KMS-11 (cell line): Measurements from ENCODE around the gene UMPS.
A peak's percentile ranks its signal among the peaks of the same experiment; 100 is the strongest.

Experiments
- H2AFZ ChIP-seq: fragments of 200-600 bp; sonication (generic); 2 replicates; pipeline ENCODE4 v1.6.1; 2016; ENCODE audit warnings: antibody characterized with exemption, mixed run types, low read depth
- H3K27ac ChIP-seq: fragments of 200-600 bp; sonication (generic); 2 replicates; pipeline ENCODE4 v1.6.1; 2016; ENCODE audit warnings: mild to moderate bottlenecking, mixed run types
- H3K27me3 ChIP-seq: fragments of 200-600 bp; sonication (generic); 2 replicates; pipeline ENCODE4 v1.6.1; 2017; ENCODE audit warnings: mild to moderate bottlenecking, low read depth, mixed run types, moderate library complexity; ENCODE audit not compliant: insufficient read depth
- H3K36me3 ChIP-seq: fragments of 200-600 bp; sonication (generic); 2 replicates; pipeline ENCODE4 v1.6.1; 2017; ENCODE audit warnings: mild to moderate bottlenecking, mixed run types; ENCODE audit not compliant: insufficient read depth
- H3K4me1 ChIP-seq: fragments of 200-600 bp; sonication (generic); 2 replicates; pipeline ENCODE4 v1.6.1; 2016; ENCODE audit warnings: mild to moderate bottlenecking, low read depth, mixed run types; ENCODE audit not compliant: poor library complexity, severe bottlenecking
- H3K4me2 ChIP-seq: fragments of 200-600 bp; sonication (generic); 2 replicates; pipeline ENCODE4 v1.7.0; 2016; ENCODE audit warnings: mild to moderate bottlenecking, mixed run types
- H3K4me3 ChIP-seq: fragments of 200-600 bp; sonication (generic); IDR thresholded peaks from 2 replicates; pipeline ENCODE4 v1.6.1; 2017; ENCODE audit warnings: low read depth, low read length, mixed read lengths; ENCODE audit not compliant: insufficient read depth
- H3K79me2 ChIP-seq: fragments of 200-600 bp; sonication (generic); 2 replicates; pipeline ENCODE4 v1.6.1; 2016; ENCODE audit warnings: low read depth, mixed run types; ENCODE audit not compliant: insufficient read depth
- H3K9ac ChIP-seq: fragments of 200-600 bp; sonication (generic); 2 replicates; pipeline ENCODE4 v1.6.1; 2016; ENCODE audit warnings: mild to moderate bottlenecking, mixed run types
- H4K20me1 ChIP-seq: fragments of 200-600 bp; sonication (generic); 2 replicates; pipeline ENCODE4 v1.6.1; 2016; ENCODE audit warnings: mild to moderate bottlenecking, mixed run types; ENCODE audit not compliant: insufficient read depth
- TF ChIP-seq, protein P1 (sequence below): fragments of 200-600 bp; sonication (generic); conservative IDR thresholded peaks from 2 replicates; pipeline ENCODE4 v1.6.1; 2017; ENCODE audit warnings: low read depth, mild to moderate bottlenecking, antibody characterized with exemption, low read length, moderate library complexity, mixed read lengths

The UMPS gene

DNA sequence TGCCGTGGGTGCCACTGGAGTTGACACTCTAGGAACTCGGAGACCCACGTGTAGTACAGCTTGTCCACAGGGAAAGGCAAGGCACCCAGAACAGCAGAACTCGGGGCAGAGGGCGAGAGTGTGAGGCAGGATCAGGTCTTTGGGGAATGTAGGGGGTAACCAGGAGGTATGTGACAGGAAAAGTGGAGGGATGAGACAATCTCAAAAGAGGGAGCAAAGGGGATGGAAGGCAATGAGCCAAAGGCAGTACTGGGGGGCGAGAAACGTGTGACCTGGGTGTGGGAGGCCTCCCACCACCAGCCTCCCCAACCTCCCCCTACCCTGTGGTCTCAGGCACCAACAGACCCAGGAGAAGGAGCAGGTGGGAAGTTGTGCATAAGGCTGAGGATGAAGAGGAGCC lies 48.9 kb downstream of the UMPS start:
- no peak overlapping the region for H3K4me2 ChIP-seq
- H3K9ac ChIP-seq, result no peak overlapping the region
- H3K27ac ChIP-seq, result no peak overlapping the region
- no peaks in the 10 kb centered on the region; the same call in 1 of the 2 replicates for H3K36me3 ChIP-seq
- H3K4me1 ChIP-seq, result peaks cover 97% of the 10 kb centered on the region
- H3K4me3 ChIP-seq, result no peak overlapping the region
- peaks cover 9% of the 10 kb centered on the region; the same call in 1 of the 2 replicates for H3K79me2 ChIP-seq
- no peak overlapping the region for H2AFZ ChIP-seq
- TF ChIP-seq, protein P1, sequence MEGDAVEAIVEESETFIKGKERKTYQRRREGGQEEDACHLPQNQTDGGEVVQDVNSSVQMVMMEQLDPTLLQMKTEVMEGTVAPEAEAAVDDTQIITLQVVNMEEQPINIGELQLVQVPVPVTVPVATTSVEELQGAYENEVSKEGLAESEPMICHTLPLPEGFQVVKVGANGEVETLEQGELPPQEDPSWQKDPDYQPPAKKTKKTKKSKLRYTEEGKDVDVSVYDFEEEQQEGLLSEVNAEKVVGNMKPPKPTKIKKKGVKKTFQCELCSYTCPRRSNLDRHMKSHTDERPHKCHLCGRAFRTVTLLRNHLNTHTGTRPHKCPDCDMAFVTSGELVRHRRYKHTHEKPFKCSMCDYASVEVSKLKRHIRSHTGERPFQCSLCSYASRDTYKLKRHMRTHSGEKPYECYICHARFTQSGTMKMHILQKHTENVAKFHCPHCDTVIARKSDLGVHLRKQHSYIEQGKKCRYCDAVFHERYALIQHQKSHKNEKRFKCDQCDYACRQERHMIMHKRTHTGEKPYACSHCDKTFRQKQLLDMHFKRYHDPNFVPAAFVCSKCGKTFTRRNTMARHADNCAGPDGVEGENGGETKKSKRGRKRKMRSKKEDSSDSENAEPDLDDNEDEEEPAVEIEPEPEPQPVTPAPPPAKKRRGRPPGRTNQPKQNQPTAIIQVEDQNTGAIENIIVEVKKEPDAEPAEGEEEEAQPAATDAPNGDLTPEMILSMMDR, result no peak
- no peaks in the 10 kb centered on the region for H3K27me3 ChIP-seq
- H4K20me1 ChIP-seq, result no peaks in the 10 kb centered on the region

DNA sequence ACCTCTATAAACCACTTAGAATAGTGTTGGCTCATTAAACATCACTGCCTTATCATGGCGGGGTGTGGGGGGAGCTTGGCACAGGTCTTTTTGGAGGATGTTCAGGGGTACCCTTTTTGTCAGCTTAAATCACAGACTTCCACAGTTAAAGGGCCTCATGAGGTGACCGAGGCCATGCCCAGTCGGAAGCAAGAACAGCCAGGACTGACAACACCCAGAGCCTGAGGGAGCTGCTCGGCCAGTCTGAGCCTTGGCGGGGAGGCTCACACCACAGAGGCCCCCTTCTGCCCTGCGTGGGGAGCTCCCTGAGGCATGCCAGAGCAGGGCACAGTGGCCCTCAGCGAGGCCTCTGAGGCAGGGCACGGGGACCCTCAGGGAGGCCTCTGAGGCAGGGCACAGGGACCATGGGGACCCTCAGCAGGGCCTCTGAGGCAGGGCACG lies 49.5 kb downstream of the UMPS start:
- Histone ChIP-seq H3K27ac (no peak overlapping the region), H3K36me3 (no peaks in the 10 kb centered on the region; the same call in 1 of the 2 replicates), H3K4me1 (peaks cover 97% of the 10 kb centered on the region)

DNA sequence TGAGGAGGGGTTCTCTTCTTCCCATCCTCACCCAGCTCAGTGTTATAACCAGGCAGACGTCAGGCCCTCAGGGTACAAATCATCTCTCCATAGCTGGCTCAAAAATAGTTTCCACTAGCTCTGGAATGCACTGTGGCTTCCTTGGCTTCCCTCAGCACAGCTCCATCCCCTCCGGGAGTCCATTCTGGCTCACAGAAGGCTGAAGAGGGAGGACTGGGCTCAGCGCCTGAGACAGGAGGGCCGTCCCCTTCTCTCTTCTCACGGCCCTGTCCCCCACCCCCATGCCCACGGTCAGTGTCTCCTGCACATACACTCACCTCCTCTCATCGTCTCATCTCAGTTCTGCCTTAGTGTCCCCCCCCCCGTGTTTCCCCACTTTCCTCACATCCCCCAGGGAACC lies 50.1 kb downstream of the UMPS start:
- TF ChIP-seq, protein P1, result no peak
- peaks cover 97% of the 10 kb centered on the region for H3K4me1 ChIP-seq
- H3K4me2 ChIP-seq, result peak overlapping the region; percentile 66; the same call in 1 of the 2 replicates
- H3K9ac ChIP-seq, result no peak overlapping the region
- no peaks in the 10 kb centered on the region; the same call in 1 of the 2 replicates for H3K36me3 ChIP-seq
- H3K4me3 ChIP-seq, result no peak overlapping the region
- peak overlapping the region; percentile 97; the same call in 1 of the 2 replicates for H3K27ac ChIP-seq
- H4K20me1 ChIP-seq, result no peaks in the 10 kb centered on the region
- no peak overlapping the region for H2AFZ ChIP-seq
- no peaks in the 10 kb centered on the region for H3K27me3 ChIP-seq
- H3K79me2 ChIP-seq, result peaks cover 9% of the 10 kb centered on the region; the same call in 1 of the 2 replicates

More for the DNA sequence above, 49.5 kb downstream of the UMPS start:
- TF ChIP-seq, protein P1, result no peak
- Histone ChIP-seq H3K27me3 (no peaks in the 10 kb centered on the region), H3K4me2 (no peak overlapping the region), H3K4me3 (no peak overlapping the region), H3K9ac (no peak overlapping the region), H2AFZ (no peak overlapping the region), H4K20me1 (no peaks in the 10 kb centered on the region), H3K79me2 (peaks cover 9% of the 10 kb centered on the region; the same call in 1 of the 2 replicates)

DNA sequence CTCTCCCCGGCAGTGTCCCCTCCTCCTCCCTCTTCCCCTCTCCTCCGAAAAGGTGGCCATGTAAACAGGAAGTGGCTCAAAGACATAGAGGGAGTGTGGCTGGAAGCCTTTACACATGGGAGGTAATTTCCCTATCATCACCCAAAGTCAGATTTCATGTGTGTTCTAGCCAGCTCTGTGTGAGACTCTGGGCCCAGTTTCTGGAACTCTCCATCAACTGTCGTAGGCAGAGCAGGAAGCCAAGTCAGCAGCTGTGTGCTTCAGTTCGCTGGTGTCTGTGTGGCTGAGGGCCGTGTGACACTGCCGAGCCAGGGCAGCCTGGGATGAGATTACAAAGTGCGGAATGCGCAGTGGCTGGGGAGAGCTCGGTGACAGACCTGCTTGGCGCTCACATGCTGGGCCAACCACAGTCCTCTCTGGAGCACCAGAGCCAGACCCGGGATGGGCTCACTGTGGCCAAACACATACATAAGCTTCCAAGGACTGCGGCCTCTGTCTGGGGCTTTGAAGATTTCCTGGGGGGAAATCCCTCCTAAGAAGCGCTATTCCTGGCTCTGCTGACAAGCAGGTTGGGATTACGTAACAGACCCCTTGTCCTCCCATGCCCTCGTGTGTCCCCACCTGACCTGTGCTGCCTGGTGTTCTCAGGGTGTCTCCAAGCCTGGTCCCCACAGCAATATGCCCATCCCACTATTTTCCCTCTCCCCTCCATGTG lies 50.7 kb downstream of the UMPS start:
- H3K79me2 ChIP-seq, result peaks cover 9% of the 10 kb centered on the region; the same call in 1 of the 2 replicates
- H3K9ac ChIP-seq, result peak overlapping the region; percentile 16; the same call in 1 of the 2 replicates
- peak overlapping the region; percentile 66; the same call in 1 of the 2 replicates for H3K4me2 ChIP-seq

More for the DNA sequence above, 50.7 kb downstream of the UMPS start:
- Histone ChIP-seq H3K27me3 (no peaks in the 10 kb centered on the region), H3K27ac (peak overlapping the region; percentile 97; the same call in 1 of the 2 replicates), H2AFZ (no peak overlapping the region), H3K4me3 (no peak overlapping the region), H3K4me1 (peaks cover 97% of the 10 kb centered on the region), H3K36me3 (no peaks in the 10 kb centered on the region; the same call in 1 of the 2 replicates), H4K20me1 (no peaks in the 10 kb centered on the region)
- TF ChIP-seq, protein P1, result no peak
